HG03378 (cell line): ENCODE data around the gene TTYH3.

Source experiments
- ATAC-seq: cut with Tn5 transposase; IDR thresholded peaks from one replicate; pipeline ENCODE4 v1.9.1; 2021; ENCODE audit warnings: mild to moderate bottlenecking, moderate library complexity; ENCODE audit not compliant: unreplicated experiment

TTYH3 gene

DNA sequence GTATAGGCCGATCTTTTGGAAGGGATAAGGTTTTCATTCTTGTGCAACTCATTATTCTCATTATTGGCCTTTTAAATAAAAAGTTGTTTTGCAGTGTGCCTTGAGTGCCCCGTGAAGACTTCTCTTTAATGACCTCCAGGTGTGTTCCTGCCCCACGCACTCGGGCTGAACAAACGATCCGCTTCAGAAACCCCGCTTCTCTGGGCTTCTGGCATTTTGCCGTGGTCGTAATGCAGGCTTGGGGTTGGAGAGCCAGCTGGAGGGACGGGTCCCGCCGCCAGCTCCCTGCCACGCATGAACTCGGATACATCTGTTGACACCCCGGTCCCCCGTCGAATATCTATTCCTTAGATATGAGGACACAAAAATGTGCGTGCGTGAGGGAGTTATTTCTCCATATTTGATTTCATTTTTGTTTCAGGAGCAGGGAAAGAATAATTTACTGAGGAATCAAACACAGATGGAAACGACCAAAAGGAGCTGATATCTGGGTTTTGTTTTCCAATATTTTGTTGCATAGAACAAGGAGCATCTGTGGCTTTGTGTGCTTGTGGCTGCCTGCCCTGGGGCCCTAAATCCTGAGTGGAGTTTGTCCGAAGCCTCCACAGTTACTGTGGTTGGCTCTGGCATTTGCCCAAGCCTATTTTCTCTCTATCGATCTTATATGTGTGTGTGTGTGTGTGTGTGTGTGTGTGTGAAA, 17.0 kb upstream of the TTYH3 start:
- no peak for ATAC-seq

DNA sequence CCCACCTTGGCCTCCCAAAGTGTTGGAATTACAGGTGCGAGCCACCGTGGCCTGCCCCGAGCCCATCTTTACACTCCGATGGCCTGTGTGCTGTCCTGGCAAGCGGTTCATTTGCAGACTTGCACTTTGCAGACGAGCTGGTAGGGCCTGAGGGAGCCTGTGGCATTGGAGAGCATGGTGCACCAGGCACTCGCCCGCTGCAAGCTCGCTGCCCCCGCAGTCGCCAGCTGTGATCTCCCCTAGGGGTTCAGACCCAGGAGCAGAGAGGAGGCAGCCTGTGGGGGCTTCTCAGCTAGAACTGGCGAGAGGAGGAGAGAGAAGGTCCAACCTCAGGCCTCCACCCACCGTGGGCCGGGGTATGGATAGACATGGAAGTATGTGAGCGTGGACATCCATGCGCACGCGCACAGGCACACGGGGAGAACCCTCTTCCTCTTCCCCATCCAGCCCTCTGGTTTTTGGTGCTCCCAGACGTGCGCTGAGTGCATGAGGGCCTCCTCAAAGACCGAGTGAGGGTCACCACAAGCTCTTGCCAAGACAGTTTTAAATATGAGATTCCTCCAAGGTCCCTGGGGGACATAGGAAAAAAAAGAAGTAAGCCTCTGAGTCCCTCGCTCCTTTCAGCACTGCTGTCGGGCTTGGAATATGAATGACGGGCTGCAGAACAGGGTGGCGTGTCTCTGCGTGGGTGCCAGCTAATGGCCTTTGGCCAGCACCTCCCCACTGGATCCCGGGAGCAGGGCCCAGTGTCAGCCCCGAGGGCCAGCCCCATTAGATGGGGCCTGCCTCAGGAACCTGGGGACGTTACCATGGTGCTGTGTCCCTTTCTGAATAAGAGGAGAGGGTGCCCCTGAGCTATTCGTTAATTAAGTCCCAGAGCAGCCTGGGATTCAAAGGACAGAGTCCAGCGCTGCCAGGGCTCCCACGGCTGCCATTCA, 15.1 kb upstream of the TTYH3 start:
- no peak for ATAC-seq

DNA sequence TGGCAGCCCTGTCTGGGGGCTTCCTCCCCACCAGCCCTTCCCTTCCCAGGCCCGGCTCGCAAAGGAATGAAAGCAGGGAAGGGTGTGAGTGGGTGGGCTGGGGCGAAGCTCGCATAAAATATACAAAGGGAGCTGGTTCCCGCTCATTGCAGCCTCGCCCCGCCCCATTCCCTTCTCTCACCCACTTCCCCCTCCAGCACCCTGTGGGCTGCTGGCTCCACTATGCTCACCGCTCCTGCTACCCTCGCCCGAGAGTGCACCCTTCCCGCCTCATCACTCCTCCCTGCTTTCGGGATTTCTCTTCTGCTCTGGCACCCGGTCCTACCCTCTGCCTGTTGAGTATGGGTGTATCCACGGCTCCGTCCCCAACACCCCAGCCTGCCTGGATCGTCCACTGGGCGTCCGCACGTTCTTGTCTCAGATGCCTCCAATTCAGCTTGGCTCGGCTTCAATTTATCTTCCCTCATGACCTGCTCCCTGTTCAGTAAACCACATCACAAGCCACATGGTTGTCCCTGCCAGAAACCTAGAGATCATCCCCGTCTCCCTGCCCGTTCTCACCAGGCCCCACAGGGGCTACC, 14.4 kb upstream of the TTYH3 start:
- no peak for ATAC-seq

DNA sequence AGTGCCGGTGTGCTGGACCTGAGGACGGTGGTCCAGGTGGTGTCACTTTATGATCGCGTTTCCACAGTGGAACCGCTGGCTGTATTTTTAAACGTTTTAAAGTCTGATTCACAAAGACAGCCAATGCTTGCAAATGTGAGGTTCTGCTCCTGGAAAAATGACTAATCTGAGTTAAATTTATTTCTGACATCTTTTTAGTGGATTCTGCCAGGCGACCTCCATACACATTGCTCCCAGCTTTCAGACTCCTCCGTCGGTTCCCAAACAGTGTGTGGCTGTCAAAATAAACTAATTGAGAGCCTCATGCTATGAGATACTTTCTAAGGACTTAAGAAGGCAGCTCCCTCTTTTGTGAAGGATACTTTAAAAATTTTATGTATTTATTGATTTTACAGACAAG, 12.7 kb upstream of the TTYH3 start:
- ATAC-seq, result no peak

DNA sequence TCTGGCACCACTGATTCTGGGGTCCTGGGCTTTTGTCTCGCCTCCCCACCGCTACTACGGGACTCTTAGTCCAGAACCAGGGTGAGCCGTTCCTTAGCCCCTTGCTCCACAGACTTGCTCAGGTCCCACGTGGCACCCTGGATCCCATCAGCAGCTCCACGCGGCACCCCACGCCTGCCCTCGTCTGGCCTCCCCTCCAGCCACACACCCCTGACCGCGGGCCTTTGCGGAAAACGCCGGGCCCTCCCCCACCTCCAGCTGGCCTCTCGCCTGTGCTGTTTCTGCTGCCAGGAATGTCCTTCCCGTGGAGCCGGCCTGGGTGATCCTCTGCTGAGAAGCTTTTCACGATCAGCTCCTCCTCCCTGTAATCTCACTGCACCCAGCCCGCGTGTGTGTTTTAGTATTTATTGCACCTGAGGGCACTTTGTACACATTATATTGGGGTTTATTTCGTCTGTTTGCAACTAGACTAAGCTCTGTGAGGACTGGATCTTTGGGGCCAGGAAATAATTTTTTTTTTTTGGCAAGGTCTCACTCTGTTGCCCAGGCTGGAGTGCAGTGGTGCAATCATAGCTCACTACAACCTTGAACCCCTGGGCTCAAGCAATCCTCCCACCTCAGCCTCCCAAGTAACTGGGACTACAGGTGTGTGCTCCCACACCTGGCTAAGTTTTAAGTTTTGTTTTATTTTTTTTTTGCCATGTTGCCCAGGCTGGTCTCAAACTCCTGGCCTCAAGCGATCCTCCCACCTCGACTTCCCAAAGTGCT, 10.5 kb upstream of the TTYH3 start:
- no peak for ATAC-seq

DNA sequence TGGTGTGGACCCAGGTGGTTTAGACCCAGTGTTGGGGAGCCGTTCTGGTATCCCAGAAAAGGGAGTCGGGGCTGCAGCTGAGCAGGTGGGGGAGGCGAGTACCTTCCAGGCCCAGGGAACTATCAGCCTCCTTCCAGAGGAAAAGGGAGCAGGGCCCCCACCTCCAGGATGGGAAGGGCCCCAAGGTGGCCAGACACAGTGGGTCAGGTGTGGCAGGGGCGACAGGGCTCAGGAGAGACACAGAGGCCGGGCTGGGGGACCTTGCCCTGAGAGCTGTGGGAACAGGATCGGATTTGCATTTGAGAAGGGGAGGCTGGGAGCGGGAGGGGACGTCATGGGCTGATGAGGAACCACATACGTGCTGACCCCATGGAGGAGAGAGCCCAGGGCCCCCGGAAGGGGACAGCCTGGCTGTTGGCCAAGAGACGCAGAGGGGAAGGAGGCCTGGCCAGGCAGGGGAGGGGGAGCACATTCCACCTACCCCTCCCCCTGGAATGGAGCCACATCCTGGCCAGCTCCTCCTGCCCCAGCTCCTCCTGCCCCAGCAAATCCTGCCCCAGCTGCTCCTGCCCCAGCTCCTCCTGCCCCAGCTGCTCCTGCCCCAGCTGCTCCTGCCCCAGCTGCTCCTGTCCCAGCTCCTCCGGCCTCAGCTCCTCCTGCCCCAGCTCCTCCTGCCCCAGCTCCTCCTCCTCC, 9.7 kb upstream of the TTYH3 start:
- no peak for ATAC-seq

DNA sequence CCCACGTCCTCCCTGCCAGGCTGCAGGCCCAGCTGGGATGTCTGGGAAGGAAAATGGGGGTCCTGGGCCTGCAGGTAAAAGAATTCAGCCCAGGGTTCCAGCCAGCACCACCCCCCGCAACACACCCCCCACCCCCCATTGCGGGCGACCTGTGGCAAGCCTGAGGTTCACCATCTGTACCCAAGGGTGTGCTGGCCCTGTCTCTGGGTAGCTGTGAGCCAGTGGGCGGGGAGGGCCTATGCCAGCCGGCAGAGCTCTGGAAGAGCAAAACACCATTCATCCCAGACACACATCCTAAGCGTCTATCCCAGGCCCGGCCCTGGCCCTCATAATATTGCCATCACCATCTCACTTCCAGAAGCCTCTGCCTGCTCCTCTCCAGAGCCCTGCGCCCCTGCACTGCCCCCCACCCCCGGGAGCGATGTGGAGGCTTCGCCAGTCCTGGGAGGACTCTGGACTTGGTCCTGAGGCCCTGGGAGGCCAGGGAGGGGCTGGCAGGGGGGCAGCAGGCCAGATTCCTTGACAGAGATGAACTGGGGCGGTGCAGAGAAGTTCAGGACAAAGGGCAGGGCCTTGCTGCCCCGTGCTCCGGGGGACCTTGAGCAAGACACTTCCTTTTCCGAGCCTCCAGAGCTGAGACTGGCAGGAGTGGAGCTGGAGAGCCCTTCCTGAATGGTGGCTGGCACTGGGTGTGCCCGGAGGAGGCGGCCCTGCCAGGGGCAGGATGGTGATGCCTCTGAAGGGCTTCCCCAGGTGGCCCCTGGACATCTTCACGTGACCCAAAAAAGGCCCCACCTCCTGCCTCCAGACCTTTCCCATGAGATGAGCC, 8.7 kb upstream of the TTYH3 start:
- ATAC-seq, result no peak

- no peak for ATAC-seq
Observed at GRCh38 chr7:2623698-2624014, 8.1 kb upstream of the TTYH3 start.

- ATAC-seq, result no peak
Observed at GRCh38 chr7:2624293-2624886, 7.4 kb upstream of the TTYH3 start.

GRCh38 chr7:2626498-2627117, 5.2 kb upstream of the TTYH3 start:
- no peak for ATAC-seq

DNA sequence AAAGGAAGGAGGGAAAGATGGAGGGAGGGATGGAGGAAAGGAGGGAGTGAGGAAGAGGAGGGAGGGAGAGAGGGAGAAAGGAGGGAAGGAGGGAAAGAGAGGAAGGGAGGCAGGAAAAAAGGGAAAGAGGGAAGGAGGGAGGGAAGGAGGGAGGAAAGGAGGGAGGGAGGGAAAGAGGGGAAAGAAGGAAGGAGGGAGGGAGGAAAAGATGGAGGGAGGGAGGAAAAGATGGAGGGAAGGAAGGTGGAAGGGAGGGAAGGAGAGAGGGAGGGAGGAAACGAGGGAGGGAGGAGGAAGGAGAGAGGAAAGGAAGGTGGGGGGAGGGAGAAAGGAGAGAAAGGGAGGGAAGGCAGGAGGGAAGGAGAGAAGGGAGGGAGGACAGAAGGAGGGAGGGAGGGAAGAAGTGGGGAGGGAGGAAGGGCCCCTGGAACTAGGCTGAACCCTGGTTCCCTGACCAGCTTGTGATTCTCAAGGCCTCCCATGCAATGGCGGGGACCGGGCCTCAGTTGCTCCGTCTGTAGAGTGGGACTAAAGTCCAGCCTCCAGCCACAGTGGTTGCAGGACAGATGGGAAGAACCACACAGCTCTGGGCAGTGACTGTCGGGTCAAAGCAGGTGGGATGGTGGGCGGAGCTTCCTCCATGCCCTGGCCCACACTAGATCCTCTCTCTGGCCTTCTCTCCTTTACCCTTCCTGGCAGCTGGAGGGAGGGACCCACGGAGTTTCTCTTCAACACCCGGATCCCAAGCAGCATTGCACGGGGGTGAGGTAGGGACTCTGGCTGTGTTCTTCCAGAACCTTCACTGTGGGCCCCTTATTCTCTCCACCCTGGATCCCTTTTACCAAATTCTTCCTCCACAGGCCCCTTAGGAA, 4.3 kb upstream of the TTYH3 start:
- no peak for ATAC-seq

DNA sequence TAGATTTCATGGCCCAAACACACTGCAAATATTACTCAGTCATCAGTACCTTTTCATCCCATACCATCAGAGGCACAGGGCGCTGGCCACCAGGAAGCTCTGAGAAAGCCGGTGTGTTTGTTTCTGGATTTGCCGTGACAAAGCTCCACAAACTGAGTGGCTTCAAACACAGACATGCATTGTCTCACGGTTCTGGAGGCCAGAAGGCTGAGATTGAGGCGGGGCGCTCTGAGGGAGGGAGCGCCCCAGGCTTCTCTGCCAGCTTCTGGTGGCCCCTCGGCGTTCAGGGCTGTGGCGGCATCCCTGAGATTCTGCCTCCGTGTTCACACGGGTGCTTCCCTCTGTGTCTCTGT, 3.7 kb upstream of the TTYH3 start:
- no peak for ATAC-seq

DNA sequence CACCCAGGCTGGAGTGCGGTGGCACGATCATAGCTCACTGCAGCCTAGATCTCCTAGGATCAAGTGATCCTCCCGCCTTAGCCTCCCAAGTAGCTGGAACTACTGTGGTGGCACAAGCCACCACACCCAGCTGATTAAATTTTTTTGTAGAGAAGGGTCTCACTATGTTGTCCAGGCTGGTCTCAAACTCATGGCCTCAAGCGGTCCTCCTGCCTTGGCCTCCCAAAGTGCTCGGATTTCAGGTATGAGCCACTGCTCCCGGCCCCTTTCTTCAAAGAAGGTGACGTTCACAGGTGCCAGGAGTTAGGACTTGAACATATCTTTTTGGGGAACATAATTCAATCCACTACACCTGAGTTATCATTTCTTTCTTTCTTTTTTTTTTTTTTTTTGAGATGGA, 2.9 kb upstream of the TTYH3 start:
- no peak for ATAC-seq

- no peak for ATAC-seq
Observed at GRCh38 chr7:2629746-2630681, 1.8 kb upstream of the TTYH3 start.

DNA sequence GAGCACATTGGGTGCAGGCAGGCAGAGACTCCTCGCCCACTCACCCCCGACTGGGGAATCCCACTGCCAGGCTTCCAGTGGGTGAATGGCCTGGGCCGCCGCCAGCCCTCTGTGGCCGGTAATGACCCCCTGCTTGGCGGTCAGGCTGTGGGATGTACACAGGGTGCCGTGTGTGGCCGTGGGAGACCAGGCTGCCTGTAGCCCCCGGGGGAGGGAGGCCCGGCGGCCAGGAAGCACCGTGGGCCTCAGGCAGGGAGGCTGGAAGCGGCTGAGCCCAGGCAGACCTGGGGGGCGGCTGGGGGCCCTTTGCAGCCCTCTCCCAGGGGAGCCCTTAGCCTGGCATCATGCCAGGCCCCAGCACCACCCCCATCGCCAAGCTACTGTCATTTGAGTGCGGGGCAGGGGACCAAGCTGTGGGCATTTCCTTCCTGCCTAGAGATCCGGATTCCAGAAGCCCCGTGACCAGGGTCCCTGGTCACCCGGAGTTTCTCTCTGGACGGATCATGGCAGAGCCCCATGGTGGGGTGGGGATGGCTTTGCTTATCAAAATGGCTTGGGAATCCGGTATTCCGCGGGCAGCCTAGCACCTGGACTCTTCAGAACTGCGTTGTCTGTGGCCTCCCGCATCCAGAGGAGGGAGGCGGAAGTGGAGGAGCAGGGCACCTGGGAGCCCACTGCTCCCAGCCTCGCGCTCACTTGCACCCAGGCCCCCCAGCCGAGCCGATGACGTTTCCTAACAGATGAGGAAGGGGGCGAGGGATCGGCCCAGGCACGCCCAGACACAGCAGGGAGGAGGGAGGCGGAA, 1.1 kb downstream of the TTYH3 start:
- no peak for ATAC-seq

- no peak for ATAC-seq
Observed at GRCh38 chr7:2633538-2634266, 1.9 kb downstream of the TTYH3 start.
